ENCODE results near the gene RNF151.

RNF151 gene

DNA sequence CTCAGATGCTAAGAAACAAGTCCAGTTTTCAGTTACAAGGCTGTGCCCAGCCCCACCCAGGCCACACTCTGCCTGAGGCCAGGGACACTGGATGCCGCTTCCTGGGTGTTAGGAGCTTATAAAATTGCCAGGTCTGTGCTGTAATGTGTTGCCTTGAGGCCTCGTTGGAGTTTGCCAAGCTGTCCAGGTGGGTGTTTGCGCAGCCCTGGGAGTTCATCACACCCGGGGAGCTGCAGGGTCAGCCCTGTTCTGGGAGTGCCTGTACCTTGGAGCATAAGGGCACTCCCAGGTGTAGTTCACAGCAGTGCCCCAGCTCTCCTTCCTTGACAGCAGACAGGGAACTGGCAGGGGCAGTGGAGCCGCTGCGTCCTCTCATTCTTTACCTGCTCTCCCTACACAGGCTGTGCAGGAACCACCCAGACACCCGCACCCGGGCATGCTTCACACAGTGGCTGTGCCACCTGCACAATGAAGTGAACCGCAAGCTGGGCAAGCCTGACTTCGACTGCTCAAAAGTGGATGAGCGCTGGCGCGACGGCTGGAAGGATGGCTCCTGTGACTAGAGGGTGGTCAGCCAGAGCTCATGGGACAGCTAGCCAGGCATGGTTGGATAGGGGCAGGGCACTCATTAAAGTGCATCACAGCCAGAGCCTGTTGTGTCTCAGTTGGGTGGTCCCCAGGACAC lies 19.0 kb downstream of the RNF151 start:
- peak overlapping the region; percentile 73 for H3K4me3 ChIP-seq (ENCODE audit: low read depth, low read length)
- no peak for DNase-seq (ENCODE audit: low read depth, low spot score)
- TF ChIP-seq, protein P1, sequence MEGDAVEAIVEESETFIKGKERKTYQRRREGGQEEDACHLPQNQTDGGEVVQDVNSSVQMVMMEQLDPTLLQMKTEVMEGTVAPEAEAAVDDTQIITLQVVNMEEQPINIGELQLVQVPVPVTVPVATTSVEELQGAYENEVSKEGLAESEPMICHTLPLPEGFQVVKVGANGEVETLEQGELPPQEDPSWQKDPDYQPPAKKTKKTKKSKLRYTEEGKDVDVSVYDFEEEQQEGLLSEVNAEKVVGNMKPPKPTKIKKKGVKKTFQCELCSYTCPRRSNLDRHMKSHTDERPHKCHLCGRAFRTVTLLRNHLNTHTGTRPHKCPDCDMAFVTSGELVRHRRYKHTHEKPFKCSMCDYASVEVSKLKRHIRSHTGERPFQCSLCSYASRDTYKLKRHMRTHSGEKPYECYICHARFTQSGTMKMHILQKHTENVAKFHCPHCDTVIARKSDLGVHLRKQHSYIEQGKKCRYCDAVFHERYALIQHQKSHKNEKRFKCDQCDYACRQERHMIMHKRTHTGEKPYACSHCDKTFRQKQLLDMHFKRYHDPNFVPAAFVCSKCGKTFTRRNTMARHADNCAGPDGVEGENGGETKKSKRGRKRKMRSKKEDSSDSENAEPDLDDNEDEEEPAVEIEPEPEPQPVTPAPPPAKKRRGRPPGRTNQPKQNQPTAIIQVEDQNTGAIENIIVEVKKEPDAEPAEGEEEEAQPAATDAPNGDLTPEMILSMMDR (IDR thresholded peaks at IDR 0.05; ENCODE audit: low read depth, low read length), result no peak
- in situ Hi-C loops (cut with HindIII; ENCODE audit: low sequenced_read_pairs), result no loop called here

- TF ChIP-seq, protein P1 (IDR thresholded peaks at IDR 0.05; ENCODE audit: low read depth, low read length), result no peak
- DNase-seq (ENCODE audit: low read depth, low spot score), result no peak
- in situ Hi-C loops (cut with HindIII; ENCODE audit: low sequenced_read_pairs), result no loop called here
- H3K4me3 ChIP-seq (ENCODE audit: low read depth, low read length), result no peak overlapping the region
Observed at GRCh38 chr16:1987198-1987597, 20.5 kb downstream of the RNF151 start.

GRCh38 chr16:1989209-1990100 lies 22.8 kb downstream of the RNF151 start, which contains the start of gene SYNGR3:
SYNGR3 (plus strand) TSS chr16:1989970; CDS start chr16:1990103, 133 bp downstream.
- in situ Hi-C loops (cut with HindIII; ENCODE audit: low sequenced_read_pairs), result no loop called here
- no peak within 1 kb of the TSS for H3K4me3 ChIP-seq (ENCODE audit: low read depth, low read length)
- TF ChIP-seq, protein P1 (IDR thresholded peaks at IDR 0.05; ENCODE audit: low read depth, low read length), result no peak
- no peak for DNase-seq (ENCODE audit: low read depth, low spot score)

GRCh38 chr16:1990101-1990350 lies 23.4 kb downstream of the RNF151 start:
- TF ChIP-seq, protein P1 (IDR thresholded peaks at IDR 0.05; ENCODE audit: low read depth, low read length), result no peak
- in situ Hi-C loops (cut with HindIII; ENCODE audit: low sequenced_read_pairs), result no loop called here
- H3K4me3 ChIP-seq (ENCODE audit: low read depth, low read length), result no peak overlapping the region
- DNase-seq (ENCODE audit: low read depth, low spot score), result no peak

- in situ Hi-C loops (cut with HindIII; ENCODE audit: low sequenced_read_pairs), result no loop called here
- TF ChIP-seq, protein P1 (IDR thresholded peaks at IDR 0.05; ENCODE audit: low read depth, low read length), result no peak
- H3K4me3 ChIP-seq (ENCODE audit: low read depth, low read length), result no peak overlapping the region
- DNase-seq (ENCODE audit: low read depth, low spot score), result no peak
Observed at GRCh38 chr16:1990351-1991134, 23.9 kb downstream of the RNF151 start.

DNA sequence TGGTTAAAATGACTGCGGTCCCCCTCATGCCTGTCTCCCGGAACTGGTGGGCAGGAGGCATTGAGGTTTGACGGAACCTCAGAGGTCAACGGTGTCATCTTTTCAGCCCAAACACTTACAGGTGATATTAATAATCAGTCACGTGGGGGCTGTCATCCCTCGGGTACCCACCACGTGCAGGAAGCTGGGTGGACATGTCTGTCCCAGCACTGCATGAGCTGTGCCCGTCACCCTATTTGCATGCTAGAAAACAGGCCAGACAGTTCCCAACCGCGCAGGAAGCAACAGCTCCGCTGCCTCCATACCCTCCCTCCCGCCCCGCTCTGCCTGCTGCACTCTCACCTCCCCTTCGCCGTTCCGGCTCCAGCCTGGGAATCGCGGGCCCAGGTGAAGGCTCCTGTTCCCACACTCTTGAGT lies 24.5 kb downstream of the RNF151 start:
- in situ Hi-C loops (cut with HindIII; ENCODE audit: low sequenced_read_pairs), result no loop called here
- H3K4me3 ChIP-seq (ENCODE audit: low read depth, low read length), result no peak overlapping the region
- DNase-seq (ENCODE audit: low read depth, low spot score), result no peak
- TF ChIP-seq, protein P1 (IDR thresholded peaks at IDR 0.05; ENCODE audit: low read depth, low read length), result no peak

Data from astrocyte of the spinal cord (primary cell).